ENCODE measurements around the gene PKD1. TPM values are rescaled to one million over a fixed set of nuclear protein-coding genes. Genes with fewer than 3 reads are reported as not detected.

The PKD1 gene
- total RNA-seq, 4 donors from 2014 or later = 86.4 to 214 (median 121) TPM

DNA sequence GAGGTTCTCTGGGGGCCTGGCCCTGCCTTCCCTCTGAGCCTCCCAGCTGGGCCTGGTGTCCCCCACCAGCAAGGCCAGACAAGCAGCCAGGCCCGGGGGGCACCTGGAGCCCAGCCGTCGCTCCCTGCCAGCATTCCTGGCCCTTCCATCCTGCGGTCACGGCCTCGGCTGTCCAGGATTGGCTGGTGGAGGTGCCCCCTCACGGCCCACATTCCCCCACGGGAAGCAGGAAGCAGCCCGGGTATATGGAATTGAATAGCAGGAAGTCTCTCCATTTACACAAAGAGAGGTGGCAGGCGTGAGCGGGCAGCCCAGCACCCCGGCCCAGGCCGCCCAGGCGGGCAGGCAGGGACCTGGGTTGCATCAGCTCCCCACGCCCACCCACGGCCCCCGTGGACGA lies 34.4 kb upstream of the PKD1 start:
- DNase-seq (ENCODE audit: low spot score) (no peak), ATAC-seq (ENCODE audit: low FRiP score) (peak; percentile 20)
- TF ChIP-seq, protein P1, sequence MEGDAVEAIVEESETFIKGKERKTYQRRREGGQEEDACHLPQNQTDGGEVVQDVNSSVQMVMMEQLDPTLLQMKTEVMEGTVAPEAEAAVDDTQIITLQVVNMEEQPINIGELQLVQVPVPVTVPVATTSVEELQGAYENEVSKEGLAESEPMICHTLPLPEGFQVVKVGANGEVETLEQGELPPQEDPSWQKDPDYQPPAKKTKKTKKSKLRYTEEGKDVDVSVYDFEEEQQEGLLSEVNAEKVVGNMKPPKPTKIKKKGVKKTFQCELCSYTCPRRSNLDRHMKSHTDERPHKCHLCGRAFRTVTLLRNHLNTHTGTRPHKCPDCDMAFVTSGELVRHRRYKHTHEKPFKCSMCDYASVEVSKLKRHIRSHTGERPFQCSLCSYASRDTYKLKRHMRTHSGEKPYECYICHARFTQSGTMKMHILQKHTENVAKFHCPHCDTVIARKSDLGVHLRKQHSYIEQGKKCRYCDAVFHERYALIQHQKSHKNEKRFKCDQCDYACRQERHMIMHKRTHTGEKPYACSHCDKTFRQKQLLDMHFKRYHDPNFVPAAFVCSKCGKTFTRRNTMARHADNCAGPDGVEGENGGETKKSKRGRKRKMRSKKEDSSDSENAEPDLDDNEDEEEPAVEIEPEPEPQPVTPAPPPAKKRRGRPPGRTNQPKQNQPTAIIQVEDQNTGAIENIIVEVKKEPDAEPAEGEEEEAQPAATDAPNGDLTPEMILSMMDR (IDR thresholded peaks at IDR 0.05) = no peak

- ATAC-seq (ENCODE audit: low FRiP score) (no peak), DNase-seq (ENCODE audit: low spot score) (no peak)
- TF ChIP-seq, protein P1 (IDR thresholded peaks at IDR 0.05) = no peak
Measured at GRCh38 chr16:2167068-2167638, 31.5 kb upstream of the PKD1 start.

GRCh38 chr16:2166263-2167067 lies 30.8 kb upstream of the PKD1 start:
- TF ChIP-seq, protein P1 (IDR thresholded peaks at IDR 0.05) = no peak
- DNase-seq (ENCODE audit: low spot score) (no peak), ATAC-seq (ENCODE audit: low FRiP score) (no peak)

DNA sequence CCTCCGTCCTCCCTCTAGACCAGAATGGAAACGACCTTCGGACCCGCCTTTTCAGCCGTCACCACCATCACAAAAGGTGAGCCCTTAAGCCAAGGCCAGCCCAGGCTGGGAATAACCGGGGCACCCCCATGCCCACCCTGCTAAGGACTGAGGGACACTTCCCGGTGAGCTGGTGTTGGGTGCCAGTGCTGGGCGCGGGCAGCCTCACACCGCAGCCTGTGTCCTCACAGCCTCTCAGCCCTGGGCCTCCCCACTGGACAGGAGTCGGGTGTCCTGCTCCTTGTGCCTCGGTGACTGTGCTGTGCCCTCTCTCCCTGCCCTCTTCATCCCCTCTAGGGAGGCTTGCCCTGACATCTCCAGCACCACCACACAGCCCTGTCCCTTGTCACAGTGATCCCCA lies 30.2 kb upstream of the PKD1 start:
- TF ChIP-seq, protein P1 (IDR thresholded peaks at IDR 0.05) = no peak
- DNase-seq (ENCODE audit: low spot score) (no peak), ATAC-seq (ENCODE audit: low FRiP score) (no peak)

DNA sequence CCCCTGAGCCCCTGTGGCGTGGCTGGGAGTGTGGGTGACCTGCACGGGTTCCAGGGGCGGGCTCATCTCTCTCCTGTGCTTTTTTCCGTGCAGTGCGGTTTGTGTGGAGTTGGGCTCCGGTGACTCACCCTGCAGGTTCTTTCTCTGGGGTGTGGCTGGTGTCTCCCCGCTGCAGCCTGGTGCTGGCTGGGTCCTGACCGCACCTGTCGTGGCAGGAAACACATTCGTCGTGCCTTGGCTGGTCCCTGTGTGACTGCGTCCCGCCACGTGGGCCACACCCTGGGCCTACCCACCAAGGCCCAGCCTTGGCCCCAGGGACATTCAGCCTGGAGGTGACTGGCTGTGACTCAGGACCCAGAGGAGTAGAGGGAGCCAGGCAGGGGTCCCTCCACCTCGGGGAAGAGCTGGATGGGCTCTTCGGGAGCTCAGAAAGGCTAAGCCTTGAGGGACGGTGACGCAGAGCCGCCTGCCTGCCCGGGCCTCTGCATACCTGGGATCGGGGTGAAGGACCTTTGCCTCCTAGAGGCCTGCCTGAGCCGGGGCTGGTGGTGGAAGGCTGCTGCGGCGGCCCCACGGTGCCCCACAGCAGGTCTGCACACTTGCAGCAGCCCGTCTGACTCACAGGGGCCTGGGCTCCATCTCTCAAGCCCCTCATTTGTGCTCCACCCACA lies 27.6 kb upstream of the PKD1 start:
- DNase-seq (ENCODE audit: low spot score) (no peak), ATAC-seq (ENCODE audit: low FRiP score) (no peak)
- TF ChIP-seq, protein P1 (IDR thresholded peaks at IDR 0.05) = no peak

DNA sequence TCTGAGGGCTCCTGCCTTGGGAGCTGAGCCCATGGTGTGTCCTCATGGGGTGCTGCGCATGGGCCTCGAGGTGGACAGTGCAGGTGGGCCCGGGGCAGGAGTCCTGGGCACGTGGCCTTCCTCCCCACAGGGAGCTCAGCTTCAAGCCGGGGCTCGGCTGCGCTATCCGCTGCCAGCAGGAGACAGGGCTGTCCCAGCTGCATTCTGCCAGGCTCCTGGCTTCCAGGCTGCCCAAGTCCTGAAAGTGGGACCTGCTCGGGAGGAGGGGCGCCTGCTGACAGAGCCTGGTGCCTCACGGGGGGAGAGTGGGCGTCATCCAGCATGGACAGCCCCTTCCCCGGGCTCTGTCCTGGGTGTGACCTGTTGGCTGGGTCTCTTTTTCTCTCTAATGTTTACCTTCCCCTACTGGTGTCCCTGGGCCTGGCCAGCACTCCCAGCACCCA lies 27.0 kb upstream of the PKD1 start:
- TF ChIP-seq, protein P1 (IDR thresholded peaks at IDR 0.05) = no peak
- no peak for DNase-seq (ENCODE audit: low spot score)
- ATAC-seq (ENCODE audit: low FRiP score) = no peak
